Ramos (cell line): ENCODE measurements around the gene STMND1.

ENCODE experiments used
- in situ Hi-C: fragments of 300-500 bp; cut with MboI; formaldehyde crosslinking; loops from one replicate; pipeline ENCODE4 v1.14.3; 2022; ENCODE audit warnings: low sequenced_read_pairs; ENCODE audit not compliant: unreplicated experiment

STMND1 gene

GRCh38 chr6:17096652-17097051 lies 5.2 kb upstream of the STMND1 start:
- in situ Hi-C loops, result no loop called here

- in situ Hi-C loops, result no loop called here
These were observed 3.9 kb upstream of the STMND1 start for GRCh38 chr6:17097982-17098381.

- in situ Hi-C loops, result no loop called here
These were observed 3.3 kb upstream of the STMND1 start for GRCh38 chr6:17098538-17098937.

GRCh38 chr6:17099401-17100059 lies 2.3 kb upstream of the STMND1 start:
- in situ Hi-C loops, result no loop called here

GRCh38 chr6:17100806-17101205 lies 1.0 kb upstream of the STMND1 start:
- in situ Hi-C loops, result no loop called here

GRCh38 chr6:17102258-17102870 lies 514 bp downstream of the STMND1 start:
- in situ Hi-C loops, result no loop called here

GRCh38 chr6:17103715-17104114 lies 1.9 kb downstream of the STMND1 start:
- in situ Hi-C loops, result no loop called here

- in situ Hi-C loops, result no loop called here
These were observed 6.0 kb downstream of the STMND1 start for GRCh38 chr6:17107863-17108262.

- in situ Hi-C loops, result no loop called here
These were observed 13.6 kb downstream of the STMND1 start for GRCh38 chr6:17115251-17116116.

GRCh38 chr6:17116117-17116440 lies 14.2 kb downstream of the STMND1 start:
- in situ Hi-C loops, result no loop called here

GRCh38 chr6:17120019-17120418 lies 18.2 kb downstream of the STMND1 start:
- in situ Hi-C loops, result no loop called here

- in situ Hi-C loops, result no loop called here
These were observed 23.6 kb downstream of the STMND1 start for GRCh38 chr6:17125407-17125806.

- in situ Hi-C loops, result no loop called here
These were observed 28.9 kb downstream of the STMND1 start for GRCh38 chr6:17130786-17131185.

- in situ Hi-C loops, result no loop called here
These were observed 31.1 kb downstream of the STMND1 start for GRCh38 chr6:17132967-17133366.

- in situ Hi-C loops, result no loop called here
These were observed 36.2 kb downstream of the STMND1 start for GRCh38 chr6:17138033-17138432.

GRCh38 chr6:17144016-17144415 lies 42.2 kb downstream of the STMND1 start:
- in situ Hi-C loops, result no loop called here

- in situ Hi-C loops, result no loop called here
These were observed 47.7 kb downstream of the STMND1 start for GRCh38 chr6:17149571-17149970.

GRCh38 chr6:17150096-17150495 lies 48.2 kb downstream of the STMND1 start:
- in situ Hi-C loops, result loop anchor here (10.0 to 25.0 kb wide), 2 partner anchors 437 to 655 kb away; no protein-coding TSS in a partner anchor

- in situ Hi-C loops, result loop anchor here (10.0 to 25.0 kb wide), 2 partner anchors 435 to 653 kb away; no protein-coding TSS in a partner anchor
These were observed 50.0 kb downstream of the STMND1 start for GRCh38 chr6:17151888-17152287.

GRCh38 chr6:17152703-17153102 lies 50.9 kb downstream of the STMND1 start:
- in situ Hi-C loops, result loop anchor here (10.0 to 25.0 kb wide), 2 partner anchors 435 to 652 kb away; no protein-coding TSS in a partner anchor
